ENCODE data around the gene MCL1.

Gene MCL1

GRCh38 chr1:150579945-150580642 is 684 bp upstream of the MCL1 start (continued):
- TF ChIP-seq ZBTB8A (tag by site-specific recombination; IDR thresholded peaks at IDR 0.05) (no peak), ZNF596 (tag by site-specific recombination; IDR thresholded peaks at IDR 0.05) (no peak), ZNF426 (tag by site-specific recombination; IDR thresholded peaks at IDR 0.05) (no peak), ZNF48 (tag by site-specific recombination; IDR thresholded peaks at IDR 0.05) (no peak), ZNF335 (tag by site-specific recombination; conservative IDR thresholded peaks at IDR 0.05) (peak; percentile 89)

- peak overlapping the region; percentile 82 for H3K4me3 ChIP-seq (ENCODE audit: low read depth, low read length)
- H3K36me3 ChIP-seq (ENCODE audit: control insufficient read depth in 2 of 2, insufficient read depth in 1 of 2, low read length in 2 of 2), result peaks cover 0 to 54% of the 10 kb centered on the region in 2 experiments
- no peaks in the 10 kb centered on the region for H3K9me3 ChIP-seq (ENCODE audit: control insufficient read depth, insufficient read depth, low read depth, low read length)
- CTCF ChIA-PET, result interaction anchor here (0.7 to 14.0 kb wide), 7 partner anchors 9 to 235 kb away, joined by 3 to 135 read pairs (median 5); no protein-coding TSS in a partner anchor
- POLR2A ChIA-PET, result interaction anchor here (0.6 to 13.5 kb wide), 20 partner anchors 9 to 428 kb away, joined by 3 to 272 read pairs (median 10); partner anchors contain the start of genes ADAMTSL4, APH1A, ENSA and FALEC
- no peaks in the 10 kb centered on the region for H3K4me1 ChIP-seq (ENCODE audit: control insufficient read depth, insufficient read depth, low read length)
- H3K27ac ChIP-seq (ENCODE audit: extremely low read depth, low read depth, low read length), result peak overlapping the region; percentile 95
- TF ChIP-seq ZNF394 (tag by site-specific recombination; IDR thresholded peaks at IDR 0.05; ENCODE audit: borderline replicate concordance) (peak; percentile 8; the same call in 1 of the 2 replicates), MYNN (tag by site-specific recombination; IDR thresholded peaks at IDR 0.05; ENCODE audit: borderline replicate concordance) (no peak), ZNF175 (tag by site-specific recombination; IDR thresholded peaks at IDR 0.05) (no peak), ZNF521 (tag by site-specific recombination; IDR thresholded peaks at IDR 0.05) (no peak), ZBTB49 (tag by site-specific recombination; IDR thresholded peaks at IDR 0.05; ENCODE audit: low read depth) (no peak), SCRT1 (tag by site-specific recombination; IDR thresholded peaks at IDR 0.05; ENCODE audit: borderline replicate concordance) (no peak), ZNF626 (tag by site-specific recombination; IDR thresholded peaks at IDR 0.05) (no peak), PRDM10 (tag by site-specific recombination; IDR thresholded peaks at IDR 0.05) (no peak), ZNF223 (tag by site-specific recombination; IDR thresholded peaks at IDR 0.05) (no peak), ZNF610 (tag by site-specific recombination; IDR thresholded peaks at IDR 0.05; ENCODE audit: borderline replicate concordance) (no peak), ZNF146 (tag by site-specific recombination; IDR thresholded peaks at IDR 0.05) (no peak), ZNF510 (tag by site-specific recombination; IDR thresholded peaks at IDR 0.05; ENCODE audit: insufficient replicate concordance) (no peak), ZNF266 (tag by site-specific recombination; IDR thresholded peaks at IDR 0.05; ENCODE audit: low read depth) (no peak), ZNF426 (tag by site-specific recombination; IDR thresholded peaks at IDR 0.05) (no peak), ZNF664 (tag by site-specific recombination; IDR thresholded peaks at IDR 0.05) (no peak), ZNF501 (tag by site-specific recombination; IDR thresholded peaks at IDR 0.05) (0 out of 2 replicates have a peak, but pooled peaks have one; percentile 13), ZNF544 (tag by site-specific recombination; IDR thresholded peaks at IDR 0.05) (no peak)
- TF ChIP-seq, protein P1, sequence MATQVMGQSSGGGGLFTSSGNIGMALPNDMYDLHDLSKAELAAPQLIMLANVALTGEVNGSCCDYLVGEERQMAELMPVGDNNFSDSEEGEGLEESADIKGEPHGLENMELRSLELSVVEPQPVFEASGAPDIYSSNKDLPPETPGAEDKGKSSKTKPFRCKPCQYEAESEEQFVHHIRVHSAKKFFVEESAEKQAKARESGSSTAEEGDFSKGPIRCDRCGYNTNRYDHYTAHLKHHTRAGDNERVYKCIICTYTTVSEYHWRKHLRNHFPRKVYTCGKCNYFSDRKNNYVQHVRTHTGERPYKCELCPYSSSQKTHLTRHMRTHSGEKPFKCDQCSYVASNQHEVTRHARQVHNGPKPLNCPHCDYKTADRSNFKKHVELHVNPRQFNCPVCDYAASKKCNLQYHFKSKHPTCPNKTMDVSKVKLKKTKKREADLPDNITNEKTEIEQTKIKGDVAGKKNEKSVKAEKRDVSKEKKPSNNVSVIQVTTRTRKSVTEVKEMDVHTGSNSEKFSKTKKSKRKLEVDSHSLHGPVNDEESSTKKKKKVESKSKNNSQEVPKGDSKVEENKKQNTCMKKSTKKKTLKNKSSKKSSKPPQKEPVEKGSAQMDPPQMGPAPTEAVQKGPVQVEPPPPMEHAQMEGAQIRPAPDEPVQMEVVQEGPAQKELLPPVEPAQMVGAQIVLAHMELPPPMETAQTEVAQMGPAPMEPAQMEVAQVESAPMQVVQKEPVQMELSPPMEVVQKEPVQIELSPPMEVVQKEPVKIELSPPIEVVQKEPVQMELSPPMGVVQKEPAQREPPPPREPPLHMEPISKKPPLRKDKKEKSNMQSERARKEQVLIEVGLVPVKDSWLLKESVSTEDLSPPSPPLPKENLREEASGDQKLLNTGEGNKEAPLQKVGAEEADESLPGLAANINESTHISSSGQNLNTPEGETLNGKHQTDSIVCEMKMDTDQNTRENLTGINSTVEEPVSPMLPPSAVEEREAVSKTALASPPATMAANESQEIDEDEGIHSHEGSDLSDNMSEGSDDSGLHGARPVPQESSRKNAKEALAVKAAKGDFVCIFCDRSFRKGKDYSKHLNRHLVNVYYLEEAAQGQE (tag by site-specific recombination; IDR thresholded peaks at IDR 0.05), result no peak
- TF ChIP-seq, protein P2, sequence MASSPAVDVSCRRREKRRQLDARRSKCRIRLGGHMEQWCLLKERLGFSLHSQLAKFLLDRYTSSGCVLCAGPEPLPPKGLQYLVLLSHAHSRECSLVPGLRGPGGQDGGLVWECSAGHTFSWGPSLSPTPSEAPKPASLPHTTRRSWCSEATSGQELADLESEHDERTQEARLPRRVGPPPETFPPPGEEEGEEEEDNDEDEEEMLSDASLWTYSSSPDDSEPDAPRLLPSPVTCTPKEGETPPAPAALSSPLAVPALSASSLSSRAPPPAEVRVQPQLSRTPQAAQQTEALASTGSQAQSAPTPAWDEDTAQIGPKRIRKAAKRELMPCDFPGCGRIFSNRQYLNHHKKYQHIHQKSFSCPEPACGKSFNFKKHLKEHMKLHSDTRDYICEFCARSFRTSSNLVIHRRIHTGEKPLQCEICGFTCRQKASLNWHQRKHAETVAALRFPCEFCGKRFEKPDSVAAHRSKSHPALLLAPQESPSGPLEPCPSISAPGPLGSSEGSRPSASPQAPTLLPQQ (tag by site-specific recombination; IDR thresholded peaks at IDR 0.05), result no peak
These were observed 919 bp downstream of the MCL1 start for GRCh38 chr1:150578272-150579109.

All from HEK293 (cell line).